Activated gamma-delta T cell (primary cell): ENCODE results near the gene TBKBP1.

ENCODE experiments used
- DNase-seq: peaks from one replicate; lab custom pipeline; 2025; lab: John Stamatoyannopoulos, UW
- total RNA-seq, 2 donors: gene quantifications; one replicate each; lab custom pipeline; 2026; lab: John Stamatoyannopoulos, UW

The TBKBP1 gene
- 33.6 to 47.2 reads per million in 2 donors for total RNA-seq

- peak; percentile 54 for DNase-seq
Observed at GRCh38 chr17:47693731-47694580, at the start of gene TBKBP1. TBKBP1 (plus strand) TSS chr17:47694161; CDS start chr17:47696113, 1,952 bp downstream.

GRCh38 chr17:47644324-47644723 is 49.6 kb upstream of the TBKBP1 start:
- no peak for DNase-seq

- peak; percentile 98 for DNase-seq
Observed at GRCh38 chr17:47649153-47649971, 44.6 kb upstream of the TBKBP1 start, which contains the start of gene KPNB1. KPNB1 (plus strand) TSS chr17:47649919; CDS start chr17:47650245, 326 bp downstream.

- peak; percentile 52 for DNase-seq
Observed at GRCh38 chr17:47649972-47650524, 43.9 kb upstream of the TBKBP1 start.

GRCh38 chr17:47650525-47651522 is 43.1 kb upstream of the TBKBP1 start:
- peak; percentile 87 for DNase-seq

GRCh38 chr17:47651704-47652103 is 42.3 kb upstream of the TBKBP1 start:
- DNase-seq = no peak

- no peak for DNase-seq
Observed at GRCh38 chr17:47652570-47652969, 41.4 kb upstream of the TBKBP1 start.

GRCh38 chr17:47653442-47653841 is 40.5 kb upstream of the TBKBP1 start:
- no peak for DNase-seq

- DNase-seq = no peak
Observed at GRCh38 chr17:47654991-47655390, 39.0 kb upstream of the TBKBP1 start.

GRCh38 chr17:47660064-47660492 is 33.9 kb upstream of the TBKBP1 start:
- no peak for DNase-seq

- no peak for DNase-seq
Observed at GRCh38 chr17:47663912-47664623, 29.9 kb upstream of the TBKBP1 start.

GRCh38 chr17:47664624-47664941 is 29.4 kb upstream of the TBKBP1 start:
- DNase-seq = no peak

- DNase-seq = no peak
Observed at GRCh38 chr17:47665655-47666054, 28.3 kb upstream of the TBKBP1 start.

- DNase-seq = no peak
Observed at GRCh38 chr17:47669081-47669480, 24.9 kb upstream of the TBKBP1 start.

GRCh38 chr17:47670064-47670463 is 23.9 kb upstream of the TBKBP1 start:
- no peak for DNase-seq

GRCh38 chr17:47674499-47674898 is 19.5 kb upstream of the TBKBP1 start:
- DNase-seq = no peak

- DNase-seq = no peak
Observed at GRCh38 chr17:47675380-47676198, 18.4 kb upstream of the TBKBP1 start.

- DNase-seq = no peak
Observed at GRCh38 chr17:47676199-47676472, 17.8 kb upstream of the TBKBP1 start.

- no peak for DNase-seq
Observed at GRCh38 chr17:47676510-47677165, 17.3 kb upstream of the TBKBP1 start.
